ENCODE data around the gene RBM6.
"Not testable (repeated sequence)": the region's sequence is repeated elsewhere in the genome, so short reads cannot be mapped to it uniquely, and the experiment has no call there.

RBM6 gene

DNA sequence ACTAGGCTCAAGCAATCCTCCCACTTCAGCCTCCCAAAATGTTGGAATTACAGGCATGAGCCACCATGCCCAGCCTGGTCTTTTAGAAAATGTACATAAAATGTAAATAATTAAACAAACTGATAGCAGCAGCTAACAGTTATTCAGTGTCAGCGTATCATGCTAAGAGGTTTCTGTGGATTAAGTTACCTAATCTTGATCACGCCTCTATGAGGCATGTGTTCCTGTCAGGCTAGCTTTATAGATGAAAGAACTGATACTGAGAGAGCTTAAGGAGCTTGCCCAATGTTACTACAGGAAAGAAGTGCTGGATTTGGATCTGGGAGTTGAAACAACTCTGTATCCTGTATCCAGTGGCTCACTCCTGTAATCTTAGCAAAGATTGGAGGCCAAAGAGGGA, 25.0 kb upstream of the RBM6 start:
- DNase-seq = no peak

DNA sequence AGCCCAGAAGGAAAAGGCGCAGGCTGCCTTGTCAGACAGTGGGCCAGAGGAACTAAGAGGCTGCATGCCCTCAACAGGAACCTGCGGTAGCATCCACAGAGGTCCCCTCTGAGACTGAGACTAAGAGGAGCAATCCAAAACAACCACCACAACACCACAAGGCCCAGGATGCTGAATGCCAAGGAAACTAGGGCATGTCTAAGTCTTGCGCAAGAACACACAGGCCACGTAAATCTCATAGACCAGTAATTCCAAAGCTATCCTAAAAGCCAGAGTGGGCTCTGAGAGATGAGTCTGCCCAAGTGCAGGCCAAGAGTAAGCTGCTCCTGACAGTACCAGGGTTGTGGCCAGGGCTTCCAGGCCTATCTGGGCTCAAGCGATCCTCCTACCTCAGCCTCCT, 23.3 kb upstream of the RBM6 start:
- DNase-seq = no peak

DNA sequence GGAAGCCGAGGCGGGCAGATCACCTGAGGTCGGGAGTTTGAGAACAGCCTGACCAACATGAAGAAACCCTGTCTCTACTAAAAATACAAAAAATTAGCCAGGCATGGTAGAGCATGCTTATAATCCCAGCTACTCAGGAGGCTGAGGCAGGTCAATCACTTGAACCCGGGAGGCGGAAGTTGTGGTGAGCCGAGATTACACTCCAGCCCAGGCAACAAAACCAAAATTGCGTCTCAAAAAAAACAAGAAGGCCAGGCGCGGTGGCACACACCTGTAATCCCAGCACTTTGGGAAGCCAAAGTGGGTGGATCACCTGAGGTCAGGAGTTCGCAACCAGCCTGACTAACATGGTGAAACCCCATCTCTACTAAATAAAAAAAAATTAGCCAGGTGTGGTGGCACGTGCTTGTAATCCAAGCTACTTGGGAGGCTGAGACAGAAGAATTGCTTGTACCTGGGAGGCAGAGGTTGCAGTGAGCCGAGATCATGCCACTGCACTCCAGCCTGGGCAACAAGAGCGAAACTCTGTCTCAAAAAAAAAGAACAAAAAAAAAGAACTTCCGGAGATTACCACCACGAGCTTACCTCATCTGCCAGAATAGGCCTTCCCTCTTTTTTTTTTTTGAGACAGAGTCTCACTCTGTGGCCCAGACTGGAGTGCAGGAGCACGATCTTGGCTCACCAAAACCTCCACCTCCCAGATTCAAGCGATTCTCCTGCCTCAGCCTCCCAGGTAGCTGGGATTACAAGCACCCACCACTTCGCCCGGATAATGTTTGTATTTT, 22.0 kb upstream of the RBM6 start:
- DNase-seq = not testable (repeated sequence)

DNA sequence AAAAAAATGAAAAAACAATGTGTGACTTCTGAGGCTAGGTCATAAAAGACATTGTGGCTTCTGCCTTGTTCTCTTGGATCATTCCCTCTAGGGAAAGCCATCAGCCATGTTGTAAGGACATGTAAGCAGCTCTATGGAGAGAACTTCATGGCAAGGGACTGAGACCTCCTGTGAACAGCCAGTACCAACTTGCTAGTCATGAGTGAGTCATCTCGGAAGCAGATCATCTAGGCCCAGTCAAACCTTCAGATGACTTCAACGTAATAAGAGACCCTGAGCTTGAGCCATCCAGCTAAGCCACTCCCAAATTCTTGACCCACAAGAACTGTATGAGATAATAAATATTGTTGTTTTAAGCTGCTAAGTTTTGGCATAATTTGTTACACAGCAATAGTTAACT, 15.3 kb upstream of the RBM6 start:
- DNase-seq = no peak

DNA sequence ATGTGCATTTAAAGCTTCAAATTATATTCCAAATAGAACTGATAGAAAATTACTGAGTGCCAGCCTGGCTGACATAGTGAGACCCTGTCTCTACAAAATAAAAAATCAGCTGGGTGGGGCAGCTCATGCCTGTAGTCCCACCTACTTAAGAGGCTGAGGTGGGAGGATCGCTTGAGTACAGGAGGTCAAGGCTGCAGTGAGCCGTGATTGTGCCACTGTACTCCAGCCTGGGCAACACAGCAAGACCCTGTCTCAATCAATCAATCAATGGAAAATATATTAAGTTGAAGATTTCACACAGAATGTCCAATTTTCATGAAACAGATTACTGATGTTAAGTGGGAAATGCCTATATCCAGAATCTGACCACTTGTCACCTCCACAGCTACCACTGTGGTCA, 14.5 kb upstream of the RBM6 start:
- no peak for DNase-seq

DNA sequence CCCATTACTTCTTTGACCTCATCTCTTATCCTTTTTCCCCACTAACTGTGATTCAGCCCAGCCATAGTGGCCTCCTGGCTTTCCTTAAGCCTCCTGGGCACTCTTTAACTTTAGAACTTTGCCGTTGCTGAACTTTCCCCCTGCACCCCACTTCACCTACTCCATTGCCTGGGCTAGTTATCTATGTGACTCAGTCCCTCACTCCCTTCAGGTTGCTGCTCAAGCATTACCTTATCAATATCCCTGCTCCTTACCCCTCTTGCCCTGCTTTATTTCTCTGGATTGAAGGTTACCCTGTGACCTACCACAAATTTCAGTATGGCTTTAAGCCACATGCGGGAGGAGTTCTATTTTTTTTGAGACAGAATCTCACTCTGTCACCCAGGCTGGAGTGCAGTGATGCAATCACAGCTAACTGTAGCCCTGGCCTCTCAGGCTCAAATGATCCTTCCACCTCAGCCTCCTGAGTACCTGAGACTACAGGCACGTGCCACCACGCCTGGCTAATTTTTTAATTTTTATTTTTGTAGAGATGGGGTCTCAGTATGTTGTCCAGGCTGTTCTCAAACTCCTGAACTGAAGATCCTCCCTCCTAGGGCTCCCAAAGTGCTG, 13.7 kb upstream of the RBM6 start:
- DNase-seq = no peak

DNA sequence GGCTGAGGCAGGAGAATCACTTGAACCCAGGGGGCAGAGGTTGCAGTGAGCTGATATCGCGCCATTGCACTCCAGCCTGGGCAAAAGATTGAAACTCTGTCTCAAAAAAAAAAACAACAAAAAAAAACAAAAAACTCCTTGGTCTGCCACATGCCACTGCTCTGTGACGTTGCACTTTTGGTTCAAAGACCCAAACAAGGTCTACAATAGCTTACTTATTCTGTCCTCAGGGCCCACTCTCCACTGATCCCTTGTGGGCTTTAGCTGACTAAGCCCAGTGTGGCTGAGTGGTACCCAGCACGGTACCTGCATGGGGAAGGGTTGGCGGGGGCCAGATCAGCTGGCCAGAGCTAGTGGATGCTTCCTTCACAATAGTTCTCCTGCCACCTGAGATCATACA, 12.2 kb upstream of the RBM6 start:
- DNase-seq = no peak

DNA sequence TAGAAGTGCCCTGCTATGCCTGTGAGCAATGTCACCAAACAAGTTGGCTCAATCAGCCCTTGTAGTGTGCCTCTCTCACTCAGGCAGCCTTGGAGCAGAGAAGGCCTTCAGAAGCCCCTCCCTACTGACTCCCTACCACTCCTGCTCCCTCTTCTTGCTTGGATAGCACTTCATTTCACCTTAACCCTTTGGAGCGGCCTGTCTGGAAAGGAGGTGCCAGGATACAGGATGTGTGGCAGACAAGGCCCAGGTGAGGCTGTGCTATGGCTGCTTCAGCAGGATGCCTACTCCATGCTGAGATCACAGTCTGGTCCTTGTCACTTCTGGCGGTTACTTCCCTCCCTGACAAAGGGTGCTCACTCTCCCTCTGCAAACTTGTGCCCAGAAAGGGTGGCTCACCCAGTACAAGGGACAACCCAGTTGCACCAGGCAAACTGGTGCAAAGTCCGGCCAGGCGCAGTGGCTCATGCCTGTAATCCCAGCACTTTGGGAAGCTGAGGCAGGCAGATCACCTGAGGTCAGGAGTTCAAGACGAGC, 11.4 kb upstream of the RBM6 start:
- DNase-seq = no peak

DNA sequence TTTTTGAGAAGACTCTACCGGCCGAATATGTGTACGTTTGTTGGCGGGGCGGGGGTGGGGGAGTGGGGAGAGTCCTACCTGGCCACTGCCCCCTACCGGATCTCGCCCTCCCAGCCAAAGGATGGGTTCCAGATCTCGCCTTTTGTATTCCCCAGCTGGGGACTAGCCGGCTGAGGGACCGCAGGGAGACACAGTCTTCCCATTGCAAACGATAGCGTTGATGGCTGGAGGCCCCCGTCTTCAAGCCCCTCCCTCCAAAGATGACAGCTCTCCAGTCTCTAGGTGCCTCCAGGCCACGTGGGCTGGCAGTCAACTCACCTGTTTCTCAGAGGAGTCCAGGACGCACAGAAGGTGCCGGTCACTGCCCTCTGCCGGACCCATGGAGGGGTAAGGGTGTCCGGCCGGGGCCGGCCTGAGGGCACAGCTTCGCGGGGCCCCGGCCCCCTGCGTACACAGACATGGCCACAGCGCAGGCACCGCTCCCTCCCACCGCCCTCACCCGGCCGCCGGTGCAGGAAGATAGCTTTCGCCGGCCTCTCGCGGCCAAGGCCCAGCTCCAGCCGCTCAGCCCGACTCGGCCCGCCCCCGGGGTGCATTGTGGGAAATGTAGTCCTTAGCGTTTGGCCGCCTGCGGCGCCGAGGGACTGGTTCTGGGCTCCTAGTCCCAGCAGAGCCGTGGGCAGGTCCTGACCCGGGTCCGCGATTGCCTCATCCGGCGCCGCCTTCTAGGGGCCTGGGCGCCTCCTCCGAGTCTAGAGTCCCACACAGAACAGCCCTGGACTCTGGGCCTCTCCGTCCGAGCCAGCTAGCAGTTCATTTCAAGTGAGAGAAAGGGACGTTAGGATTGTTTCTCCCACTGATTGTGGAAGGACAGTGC, 10.4 kb upstream of the RBM6 start, which contains the start of gene MON1A:
Gene MON1A (minus strand): TSS at position 521 of the 877 bp plus-strand sequence. CDS start 16,465 bp downstream, outside the sequence.
- DNase-seq = peak; percentile 85

DNA sequence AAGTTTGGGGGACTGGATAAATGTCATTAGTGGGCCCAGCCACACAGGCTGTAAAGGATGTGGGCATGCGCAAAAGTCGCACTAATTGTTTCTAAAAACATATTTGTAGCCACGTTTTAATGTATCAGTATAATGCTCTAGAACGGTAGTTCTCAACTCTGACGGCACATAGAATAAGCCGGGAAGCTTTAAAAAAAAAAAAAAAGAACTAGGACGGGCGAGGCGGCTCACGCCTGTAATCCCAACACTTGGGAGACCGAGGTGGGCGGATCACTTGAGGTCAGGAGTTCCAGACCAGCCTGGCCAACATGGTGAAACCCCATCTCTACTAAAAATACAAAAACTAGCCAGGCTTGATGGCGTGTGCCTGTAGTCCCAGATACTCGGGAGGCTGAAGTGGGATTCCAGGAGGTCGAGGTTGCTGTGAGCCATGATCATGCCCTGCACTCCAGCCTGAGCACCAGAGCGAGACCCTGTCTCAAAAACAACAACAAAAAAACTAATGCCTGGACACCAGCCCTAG, 9.7 kb upstream of the RBM6 start:
- DNase-seq = peak; percentile 47

DNA sequence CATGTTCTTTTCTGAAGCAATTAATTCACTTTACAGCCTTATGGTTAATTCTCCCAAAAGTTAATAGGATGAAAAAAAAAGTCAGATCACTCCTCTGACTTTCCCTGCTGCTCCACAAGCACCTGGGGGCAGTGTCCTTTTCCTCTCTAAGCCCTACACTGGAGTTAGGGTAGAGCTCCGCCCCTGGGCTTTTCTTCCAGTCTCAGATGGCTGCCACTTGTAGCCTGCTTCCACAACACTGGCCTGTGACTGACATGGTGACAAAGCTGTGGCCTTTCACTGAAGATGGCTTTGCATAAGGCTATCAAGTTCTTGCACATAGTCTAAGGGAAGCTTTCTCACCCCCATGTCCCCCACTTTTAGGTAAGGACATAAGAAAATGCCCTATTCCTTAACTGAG, 9.0 kb upstream of the RBM6 start:
- DNase-seq = peak; percentile 35

DNA sequence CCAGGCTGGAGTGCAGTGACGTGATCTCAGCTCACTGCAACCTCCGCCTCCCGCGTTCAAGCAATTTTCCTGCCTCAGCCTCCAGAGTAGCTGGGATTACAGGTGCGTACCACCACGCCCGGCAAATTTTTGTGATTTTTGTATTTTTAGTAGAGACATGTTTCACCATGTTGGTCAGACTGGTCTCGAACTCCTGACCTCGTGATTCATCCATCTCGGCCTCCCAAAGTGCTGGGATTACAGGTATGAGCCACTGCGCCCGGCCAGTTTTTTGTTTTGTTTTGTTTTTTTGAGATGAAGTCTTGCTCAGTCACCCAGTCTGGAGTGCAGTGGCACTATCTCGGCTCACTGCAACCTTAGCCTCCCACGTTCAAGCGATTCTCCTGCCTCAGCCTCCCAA, 7.7 kb upstream of the RBM6 start:
- DNase-seq = not testable (repeated sequence)

DNA sequence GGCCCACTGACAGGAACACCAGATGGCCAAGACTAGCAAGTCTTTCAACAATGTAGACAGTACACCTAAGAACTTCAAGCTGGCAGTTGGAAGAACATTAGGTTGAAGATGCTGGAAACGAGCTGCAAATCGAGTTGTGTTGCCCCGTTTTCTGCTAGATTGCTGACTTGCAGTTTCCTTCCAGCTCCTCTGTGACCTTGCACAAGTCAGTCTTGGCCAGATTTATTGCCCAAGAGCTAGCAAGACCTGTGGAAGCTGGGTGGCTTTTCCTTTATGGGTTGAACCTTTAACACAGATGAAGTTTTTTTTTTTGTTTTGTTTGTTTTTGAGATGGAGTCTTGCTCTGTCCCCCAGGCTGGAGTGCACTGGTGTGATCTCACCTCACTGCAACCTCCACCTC, 2.9 kb upstream of the RBM6 start:
- DNase-seq = no peak

DNA sequence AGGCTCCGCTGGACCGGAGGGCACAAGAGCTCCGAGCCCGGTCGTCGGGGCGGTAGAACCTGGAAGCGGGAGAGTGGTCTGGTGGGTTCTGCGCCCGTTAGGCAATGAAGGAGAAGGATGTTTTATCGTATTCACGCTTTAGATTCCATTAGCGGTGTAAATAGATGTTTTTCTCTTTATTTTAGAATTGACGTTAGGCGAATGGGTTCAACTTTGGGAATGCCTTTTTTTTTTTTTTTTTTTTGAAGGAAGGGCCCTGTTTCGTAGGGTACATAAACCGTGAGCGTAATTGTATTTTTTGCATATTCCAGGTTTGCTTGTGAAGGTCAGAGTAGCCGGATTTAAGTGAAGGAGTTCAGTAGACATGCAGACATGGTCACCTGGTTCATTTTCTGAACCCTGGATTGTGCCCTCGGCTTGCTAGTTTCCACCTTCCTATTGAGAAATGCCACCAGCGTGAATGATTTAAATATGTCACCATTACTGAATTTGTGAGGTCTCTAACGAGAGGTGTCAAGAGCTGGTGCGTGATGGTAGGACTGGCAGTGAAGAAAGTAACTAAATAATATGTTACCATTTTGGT, 808 bp downstream of the RBM6 start:
- DNase-seq = no peak

DNA sequence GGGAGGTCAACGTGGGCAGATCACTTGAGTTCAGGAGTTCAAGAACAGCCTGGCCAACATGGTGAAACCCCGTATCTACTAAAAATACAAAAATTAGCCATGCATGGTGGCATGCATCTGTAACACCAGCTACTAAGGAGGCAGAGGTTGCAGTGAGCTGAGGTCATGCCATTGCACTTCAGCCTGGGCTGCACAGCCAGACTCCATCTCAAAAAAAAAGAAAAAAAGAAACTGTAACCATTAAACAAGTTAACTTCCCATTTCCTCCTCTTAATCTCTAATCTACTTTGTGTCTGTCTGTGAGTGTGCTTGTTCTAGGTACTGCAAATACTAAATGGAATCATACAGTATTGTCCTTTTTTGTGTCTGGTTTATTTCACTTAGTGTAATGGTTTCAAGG, 2.7 kb downstream of the RBM6 start:
- no peak for DNase-seq

DNA sequence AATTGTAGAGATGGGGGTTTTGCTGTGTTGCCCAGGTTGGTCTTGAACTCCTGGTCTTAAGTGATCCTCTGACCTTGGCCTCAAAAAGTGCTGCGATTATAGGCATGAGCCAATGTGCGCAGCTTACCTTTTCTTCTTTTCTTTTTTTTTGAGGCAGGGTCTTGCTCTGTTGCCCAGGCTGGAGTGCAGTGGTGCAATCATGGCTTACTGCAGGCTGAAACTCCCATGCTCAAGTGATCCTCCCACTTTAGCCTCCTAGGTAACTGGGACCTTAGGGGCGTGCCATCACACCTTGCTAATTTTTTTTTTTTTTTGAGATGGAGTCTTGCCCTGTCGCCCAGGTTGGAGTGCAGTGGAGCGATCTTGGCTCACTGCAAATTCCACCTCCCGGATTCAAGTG, 13.0 kb downstream of the RBM6 start:
- DNase-seq = no peak

DNA sequence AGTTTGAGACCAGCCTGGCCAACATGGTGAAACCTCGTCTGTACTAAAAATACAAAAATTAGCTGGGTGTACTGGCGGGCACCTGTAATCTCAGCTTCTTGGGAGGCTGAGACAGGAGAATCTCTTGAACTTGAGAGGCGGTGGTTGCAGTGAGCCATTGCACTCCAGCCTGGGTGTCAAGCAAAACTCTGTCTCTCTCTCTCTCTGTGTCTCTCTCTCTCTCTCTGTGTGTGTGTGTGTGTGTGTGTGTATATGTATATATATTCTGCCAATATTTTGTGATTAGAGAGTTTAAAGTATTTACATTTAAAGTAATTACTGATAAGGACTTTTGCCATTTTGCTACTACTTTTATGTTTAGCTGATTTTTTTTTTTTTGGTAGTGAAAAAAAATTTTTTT, 15.7 kb downstream of the RBM6 start:
- DNase-seq = no peak

DNA sequence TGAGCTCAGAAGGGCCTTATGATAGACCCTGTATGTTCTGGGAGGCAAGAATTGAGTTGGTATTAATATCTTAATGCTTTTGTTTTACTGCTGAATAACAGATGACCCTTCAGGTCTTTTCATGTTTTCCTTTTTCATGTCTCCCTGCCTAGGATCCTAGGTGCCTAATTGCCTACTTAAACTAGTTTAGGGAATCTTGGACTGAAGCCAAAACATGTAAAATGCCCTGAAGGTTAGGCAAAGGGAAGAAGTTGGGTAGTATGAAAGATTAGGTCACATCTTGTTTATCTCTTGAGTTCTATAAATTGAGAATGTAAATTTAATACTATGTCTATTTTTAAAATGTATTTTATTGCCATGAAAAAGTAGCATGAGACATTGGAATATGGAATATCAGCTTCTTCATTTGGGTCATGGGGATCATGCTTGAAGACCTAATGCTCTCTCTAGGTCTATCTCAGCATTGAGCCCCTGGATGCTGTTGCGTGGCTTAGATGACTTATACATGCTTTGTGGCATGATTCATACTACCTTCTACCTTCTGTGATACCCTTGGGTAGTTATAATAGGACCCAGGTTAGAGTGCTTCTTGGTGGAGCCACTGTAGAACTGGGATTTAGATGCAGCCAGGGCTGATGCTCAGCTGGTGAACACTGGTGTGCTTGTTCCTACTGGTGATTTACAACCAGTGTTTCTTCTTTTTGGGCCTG, 26.4 kb downstream of the RBM6 start:
- no peak for DNase-seq

DNA sequence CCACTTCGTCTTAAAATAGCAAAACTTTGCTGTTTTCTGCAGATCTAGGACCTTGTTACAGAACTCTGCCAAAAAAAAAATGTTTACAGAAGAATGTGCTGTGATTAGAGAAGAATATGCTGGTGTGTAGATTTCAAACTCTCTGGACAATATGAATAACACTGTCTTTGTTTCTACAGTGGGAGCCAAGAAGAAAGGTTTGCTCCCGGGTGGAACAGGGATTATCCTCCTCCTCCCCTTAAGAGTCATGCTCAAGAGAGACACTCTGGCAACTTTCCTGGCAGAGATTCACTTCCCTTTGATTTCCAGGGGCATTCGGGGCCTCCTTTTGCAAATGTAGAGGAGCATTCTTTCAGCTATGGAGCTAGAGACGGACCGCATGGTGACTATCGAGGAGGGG, 27.3 kb downstream of the RBM6 start:
- DNase-seq = no peak

DNA sequence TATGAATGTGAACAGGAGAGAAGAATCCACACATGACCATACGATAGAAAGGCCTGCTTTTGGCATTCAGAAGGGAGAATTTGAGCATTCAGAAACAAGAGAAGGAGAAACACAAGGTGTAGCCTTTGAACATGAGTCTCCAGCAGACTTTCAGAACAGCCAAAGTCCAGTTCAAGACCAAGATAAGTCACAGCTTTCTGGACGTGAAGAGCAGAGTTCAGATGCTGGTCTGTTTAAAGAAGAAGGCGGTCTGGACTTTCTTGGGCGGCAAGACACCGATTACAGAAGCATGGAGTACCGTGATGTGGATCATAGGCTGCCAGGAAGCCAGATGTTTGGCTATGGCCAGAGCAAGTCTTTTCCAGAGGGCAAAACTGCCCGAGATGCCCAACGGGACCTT, 28.4 kb downstream of the RBM6 start:
- no peak for DNase-seq

DNA sequence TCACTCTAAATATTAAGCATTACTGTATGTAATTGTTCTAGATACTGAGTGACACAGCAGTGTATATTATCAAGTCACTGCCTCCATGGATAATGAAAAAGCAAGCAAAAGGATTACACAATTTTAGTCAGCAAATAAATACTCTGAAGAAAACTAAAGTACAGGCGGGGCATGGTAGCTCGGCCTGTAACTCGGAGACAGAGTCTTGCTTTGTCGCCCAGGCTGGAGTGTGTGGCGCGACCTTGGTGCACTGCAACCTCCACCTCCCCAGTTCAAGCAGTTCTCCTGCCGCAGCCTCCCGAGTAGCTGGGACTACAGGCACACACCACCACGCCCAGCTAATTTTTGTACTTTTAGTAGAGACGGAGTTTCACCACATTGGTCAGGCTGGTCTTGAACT, 32.7 kb downstream of the RBM6 start:
- DNase-seq = no peak

DNA sequence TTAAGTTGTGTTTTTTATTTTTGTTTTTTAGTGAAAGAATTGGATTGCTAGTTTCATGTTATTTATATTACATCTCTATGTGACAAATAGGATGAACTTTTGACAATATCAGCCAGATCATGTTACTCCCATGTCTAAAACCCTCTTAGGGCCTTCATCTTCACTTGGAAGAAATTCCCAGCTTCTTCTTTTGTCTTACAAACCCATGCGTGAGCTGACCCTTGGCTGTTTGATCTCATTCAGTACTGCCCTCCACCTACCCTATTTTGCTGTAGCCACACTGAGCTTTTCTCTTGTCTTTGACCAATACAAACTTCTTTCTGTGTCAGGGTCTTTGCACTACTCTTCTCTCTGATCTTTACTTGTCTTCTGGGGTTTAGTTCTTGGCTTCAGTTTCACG, 37.0 kb downstream of the RBM6 start:
- DNase-seq = no peak
